NCI-H1048 (cell line): ENCODE data around the gene GPR137.

Source experiments
- DNase-seq: peaks from one replicate; lab custom pipeline; 2025; lab: John Stamatoyannopoulos, UW

The GPR137 gene

DNA sequence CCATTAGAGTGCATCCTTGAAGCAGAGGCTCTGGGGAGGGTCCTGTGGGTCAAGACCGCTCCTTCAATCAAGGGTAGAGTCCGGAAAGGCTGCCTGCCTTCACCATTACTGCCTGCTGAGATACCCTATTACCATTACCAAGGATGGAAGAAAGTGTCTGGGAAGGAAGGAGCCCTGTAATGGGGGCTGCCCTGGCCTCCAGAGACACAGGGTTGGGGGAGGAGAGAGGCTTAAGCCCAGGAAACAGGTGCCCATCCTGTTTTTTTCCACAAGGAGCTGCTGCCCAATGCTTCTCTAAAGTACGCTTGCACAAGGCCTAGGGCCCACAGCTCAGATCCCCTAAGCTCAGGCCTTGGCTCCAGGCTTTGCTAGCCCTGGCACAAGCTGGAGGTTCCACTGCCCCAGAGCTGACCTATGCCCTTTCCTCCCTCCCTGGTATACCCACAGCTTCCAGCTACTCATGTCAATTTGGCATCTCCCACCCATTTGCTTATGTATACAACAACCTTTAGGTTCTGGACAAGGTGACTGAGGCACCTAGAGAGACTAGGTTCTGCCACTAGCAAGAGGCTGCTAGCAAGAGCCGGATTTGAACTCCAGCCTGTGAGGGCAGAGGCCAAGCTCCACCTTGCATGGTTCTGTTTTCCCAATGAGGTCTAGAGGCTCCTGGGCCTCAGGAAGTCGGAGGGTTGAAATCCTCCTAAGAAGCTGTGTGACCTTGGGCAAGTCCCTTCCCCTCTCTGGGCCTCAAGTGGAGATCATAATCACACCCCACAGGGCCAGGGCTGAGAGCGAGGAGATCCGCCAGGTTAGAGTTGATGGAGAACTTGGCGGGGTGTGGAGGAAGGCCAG, 35.9 kb upstream of the GPR137 start:
- DNase-seq: no peak

DNA sequence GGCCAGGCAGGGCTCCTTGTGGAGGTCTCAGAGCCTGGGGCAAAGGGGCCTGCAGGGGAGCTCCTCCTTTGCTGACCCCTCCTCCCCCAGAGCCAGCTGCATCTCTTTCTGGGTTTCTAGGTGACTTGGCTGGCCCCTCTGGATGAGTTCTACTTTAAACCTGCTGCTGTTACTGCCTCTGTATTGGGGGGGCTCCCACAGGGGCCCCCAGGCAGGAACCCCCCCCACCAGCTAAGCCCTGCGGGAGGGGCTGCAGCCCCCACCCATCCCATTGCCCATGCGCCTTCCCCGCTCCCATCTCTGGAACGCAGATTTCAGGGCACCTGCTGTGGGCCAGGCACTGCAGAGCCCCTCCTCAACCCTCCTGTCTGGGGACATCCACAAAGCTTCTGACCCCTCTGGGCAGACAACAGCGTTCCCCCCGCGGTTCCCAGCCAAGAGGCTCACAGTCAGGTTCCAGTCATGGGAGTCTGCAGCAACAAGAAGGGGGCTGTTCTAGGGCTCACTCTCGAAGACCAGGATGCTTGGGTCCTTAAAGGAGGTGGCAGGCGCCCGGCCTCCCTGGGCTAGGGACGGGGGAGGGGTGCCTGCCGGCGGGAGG, 35.1 kb upstream of the GPR137 start:
- DNase-seq: no peak

DNA sequence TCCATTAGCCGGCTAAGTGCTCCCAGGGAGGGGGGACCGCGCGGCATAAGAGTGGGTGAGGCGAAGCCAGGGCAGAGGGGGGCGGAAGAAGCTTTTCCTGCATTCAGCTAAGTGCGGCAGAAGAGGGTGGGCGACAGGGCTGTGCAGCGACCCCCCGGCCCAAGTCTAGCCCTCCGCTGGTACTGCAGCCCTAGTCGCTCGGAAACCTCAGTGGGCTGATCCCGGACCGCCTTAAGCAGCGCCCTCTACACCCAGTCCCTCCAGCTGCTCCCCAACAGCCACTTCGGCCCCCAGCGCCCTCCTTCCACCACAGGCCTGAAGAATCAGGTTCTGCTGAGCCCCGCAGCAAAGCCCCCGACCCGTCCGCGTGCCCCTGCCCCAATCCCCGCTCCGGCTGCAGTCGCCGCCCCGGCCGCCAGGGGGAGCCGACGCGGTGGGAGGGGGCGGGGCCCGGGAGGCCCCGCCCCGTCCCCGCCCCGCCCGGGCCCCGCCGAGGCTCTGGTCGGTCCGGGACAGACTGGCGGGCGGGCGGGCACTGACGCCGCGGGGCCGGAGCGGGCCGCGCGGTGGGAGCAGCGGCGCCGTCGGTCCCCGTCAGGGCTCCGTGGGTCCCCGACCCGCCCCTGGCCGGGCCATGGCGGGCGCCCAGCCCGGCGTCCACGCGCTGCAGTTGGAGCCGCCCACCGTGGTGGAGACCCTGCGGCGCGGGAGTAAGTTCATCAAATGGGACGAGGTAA, 34.5 kb upstream of the GPR137 start, which contains the start of gene PLCB3:
Gene PLCB3, plus strand, starts transcription at position 515 of the 737 bp plus-strand sequence. Its CDS starts 120 bp downstream, at position 635.
- DNase-seq: no peak

DNA sequence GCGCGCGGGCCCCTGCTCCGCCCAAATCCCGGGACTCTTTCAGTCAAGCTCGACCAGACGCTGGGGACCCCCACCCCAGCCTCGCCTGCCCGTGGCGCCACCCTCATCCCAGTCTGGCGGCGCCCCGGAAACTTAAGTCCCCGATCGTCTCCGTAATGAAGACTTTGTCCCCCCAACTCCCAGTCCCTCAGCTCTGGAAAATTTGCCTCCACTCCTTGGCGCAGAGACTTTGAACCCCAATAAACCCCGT, 34.0 kb upstream of the GPR137 start:
- DNase-seq: no peak

DNA sequence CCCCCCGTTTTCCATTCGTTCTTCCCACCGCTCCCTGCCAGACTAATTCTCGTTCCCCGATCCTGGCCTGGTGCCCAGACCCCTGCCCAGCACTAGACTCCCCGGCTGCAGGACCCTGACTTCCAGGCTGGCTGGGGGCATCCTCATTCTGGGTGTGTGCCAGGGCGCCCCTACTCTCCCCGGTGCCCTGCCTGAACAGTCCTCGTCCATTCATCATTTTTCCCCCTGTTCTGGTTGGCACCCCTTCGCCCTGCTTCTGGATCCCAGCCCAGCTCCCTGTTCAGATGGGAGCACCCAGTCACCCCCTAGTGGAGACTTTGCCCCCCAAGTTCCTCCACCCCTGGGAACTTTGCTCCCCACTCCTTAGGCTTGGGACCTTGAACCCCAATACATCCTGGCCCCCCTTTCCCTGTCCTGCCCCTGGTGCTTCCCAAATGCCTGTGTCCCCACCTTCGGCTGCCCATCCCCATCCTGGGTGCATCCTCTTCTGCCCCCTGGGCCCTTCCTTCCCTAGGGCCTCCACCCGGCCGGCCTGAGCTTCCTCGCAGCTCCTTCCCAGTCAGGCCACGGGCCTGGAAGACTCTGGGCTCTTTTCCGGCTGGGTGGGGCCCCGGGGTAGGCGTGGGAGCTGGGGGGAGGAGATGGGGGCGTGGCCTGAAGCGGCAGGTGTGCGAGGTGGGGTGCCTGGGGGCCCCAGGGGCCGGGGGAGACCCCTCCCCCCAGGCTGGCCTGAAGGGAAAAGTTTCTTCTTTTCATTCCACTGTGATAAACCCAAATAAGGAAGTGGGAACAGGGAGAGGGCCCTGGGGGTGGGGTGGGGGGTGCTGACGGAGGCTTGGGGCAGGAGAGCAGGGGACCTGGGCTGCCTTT, 33.4 kb upstream of the GPR137 start:
- DNase-seq: no peak

DNA sequence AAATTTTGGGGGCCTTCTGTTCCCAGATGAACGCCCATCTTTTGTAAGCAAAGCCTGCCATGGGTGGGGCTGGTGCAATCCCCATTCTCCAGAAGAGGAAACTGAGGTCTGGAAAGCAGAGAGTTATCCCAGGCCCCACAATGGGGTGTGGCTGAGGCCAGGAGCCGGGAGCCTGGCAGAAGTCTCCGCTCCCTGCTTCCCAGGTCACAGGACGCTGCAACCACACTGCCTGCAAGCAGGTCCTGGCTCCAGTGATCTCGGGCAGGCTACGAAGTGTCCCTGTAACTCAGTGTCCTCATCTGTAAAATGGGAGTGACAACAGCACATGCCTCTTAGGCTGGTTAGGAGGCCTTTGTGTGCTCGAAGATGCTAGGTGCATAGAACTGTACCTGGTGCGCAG, 32.6 kb upstream of the GPR137 start:
- DNase-seq: no peak

DNA sequence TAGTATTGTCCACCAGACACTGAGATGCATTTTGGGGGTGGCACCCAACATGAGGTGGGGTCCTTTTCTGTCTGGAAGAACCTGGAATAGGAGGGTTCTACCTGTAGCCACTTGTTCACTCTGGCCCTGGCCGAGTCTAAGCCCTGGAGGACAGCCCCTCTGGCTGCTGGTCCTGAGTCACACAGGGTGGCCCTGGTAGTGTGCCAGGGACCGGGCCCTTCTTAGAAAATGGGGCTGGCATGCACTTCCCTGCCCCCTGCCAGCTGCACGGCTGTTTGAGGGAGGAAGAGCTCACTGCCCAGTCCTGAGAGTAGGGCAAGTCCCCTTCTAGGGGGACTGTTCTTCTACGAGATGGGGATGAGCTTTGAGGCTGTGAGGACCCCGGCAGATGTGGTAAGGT, 32.2 kb upstream of the GPR137 start:
- DNase-seq: no peak

DNA sequence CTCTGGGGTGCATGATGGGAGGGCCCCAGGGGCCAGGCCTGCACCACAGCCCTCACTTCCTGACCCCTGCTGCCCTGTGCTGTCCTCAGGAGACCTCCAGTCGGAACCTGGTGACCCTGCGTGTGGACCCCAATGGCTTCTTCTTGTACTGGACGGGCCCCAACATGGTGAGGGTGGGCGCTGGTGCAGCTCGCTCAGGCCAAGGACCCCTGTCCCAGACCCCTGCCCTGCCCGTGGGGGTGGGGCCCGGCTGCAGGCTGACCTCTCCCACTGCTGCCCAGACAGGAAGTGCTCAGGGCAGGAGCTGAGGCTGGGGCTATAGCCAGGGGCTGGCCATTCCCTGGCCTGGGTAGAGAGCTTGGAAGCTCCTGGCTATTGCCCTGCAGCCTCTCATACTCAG, 31.3 kb upstream of the GPR137 start:
- no peak for DNase-seq

DNA sequence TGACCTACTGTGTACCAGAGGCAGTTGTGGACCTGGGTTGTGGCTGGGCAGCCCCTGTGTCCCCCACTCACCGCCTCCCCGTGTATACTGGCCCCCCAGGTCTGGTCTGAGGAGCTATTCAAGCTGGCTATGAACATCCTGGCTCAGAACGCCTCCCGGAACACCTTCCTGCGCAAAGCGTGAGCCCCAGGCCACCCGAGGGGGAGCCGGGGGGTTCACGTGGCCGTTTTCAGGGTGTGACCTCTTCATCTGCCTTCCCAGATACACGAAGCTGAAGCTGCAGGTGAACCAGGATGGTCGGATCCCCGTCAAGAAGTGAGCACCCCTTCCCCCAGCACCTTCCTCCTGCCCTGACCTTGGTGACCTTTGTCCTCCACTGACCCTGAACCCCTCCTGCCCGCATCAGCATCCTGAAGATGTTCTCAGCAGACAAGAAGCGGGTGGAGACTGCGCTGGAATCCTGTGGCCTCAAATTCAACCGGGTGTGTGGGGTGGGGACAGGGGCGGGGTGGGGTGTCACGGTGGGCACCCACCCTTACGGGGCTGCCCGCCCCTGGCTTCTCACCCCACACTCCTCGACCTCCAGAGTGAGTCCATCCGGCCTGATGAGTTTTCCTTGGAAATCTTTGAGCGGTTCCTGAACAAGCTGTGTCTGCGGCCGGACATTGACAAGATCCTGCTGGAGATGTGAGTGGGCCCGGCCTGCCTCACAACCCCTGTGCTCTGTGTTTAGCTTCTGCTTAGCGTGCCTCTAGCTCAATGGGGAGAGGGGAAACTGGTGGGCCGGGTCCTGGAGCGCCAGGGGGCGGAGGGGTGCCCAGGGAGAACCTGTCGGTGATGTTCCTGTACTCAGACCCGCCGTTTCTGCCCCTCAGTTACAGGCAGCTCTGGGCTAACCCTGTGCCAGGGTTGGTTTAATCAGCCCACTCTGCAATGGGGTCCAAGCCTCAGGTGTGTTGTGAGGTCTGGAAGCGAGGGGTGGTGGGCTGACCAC, 30.2 kb upstream of the GPR137 start:
- no peak for DNase-seq

DNA sequence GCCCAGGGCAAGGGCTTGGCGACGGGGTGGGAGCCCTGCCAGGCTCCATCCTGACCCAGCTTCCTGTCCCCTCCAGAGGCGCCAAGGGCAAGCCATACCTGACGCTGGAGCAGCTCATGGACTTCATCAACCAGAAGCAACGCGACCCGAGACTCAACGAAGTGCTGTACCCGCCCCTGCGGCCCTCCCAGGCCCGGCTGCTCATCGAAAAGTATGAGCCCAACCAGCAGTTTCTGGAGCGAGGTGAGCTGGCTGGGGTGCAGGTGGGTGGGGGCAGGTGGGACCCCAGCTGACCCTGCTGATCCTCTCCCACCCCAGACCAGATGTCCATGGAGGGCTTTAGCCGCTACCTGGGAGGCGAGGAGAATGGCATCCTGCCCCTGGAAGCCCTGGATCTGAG, 29.3 kb upstream of the GPR137 start:
- no peak for DNase-seq

DNA sequence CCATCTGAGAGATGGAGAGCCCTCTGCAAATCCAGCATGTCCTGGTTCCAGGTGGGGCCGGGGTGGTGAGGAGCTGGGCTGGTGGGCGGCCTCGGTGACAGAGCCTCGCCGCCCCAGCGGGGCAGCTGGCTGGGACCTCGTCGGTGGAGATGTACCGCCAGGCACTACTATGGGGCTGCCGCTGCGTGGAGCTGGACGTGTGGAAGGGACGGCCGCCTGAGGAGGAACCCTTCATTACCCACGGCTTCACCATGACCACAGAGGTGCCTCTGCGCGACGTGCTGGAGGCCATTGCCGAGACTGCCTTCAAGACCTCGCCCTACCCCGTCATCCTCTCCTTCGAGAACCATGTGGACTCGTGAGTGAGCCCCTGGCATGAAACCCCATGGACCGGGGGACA, 27.3 kb upstream of the GPR137 start:
- no peak for DNase-seq

DNA sequence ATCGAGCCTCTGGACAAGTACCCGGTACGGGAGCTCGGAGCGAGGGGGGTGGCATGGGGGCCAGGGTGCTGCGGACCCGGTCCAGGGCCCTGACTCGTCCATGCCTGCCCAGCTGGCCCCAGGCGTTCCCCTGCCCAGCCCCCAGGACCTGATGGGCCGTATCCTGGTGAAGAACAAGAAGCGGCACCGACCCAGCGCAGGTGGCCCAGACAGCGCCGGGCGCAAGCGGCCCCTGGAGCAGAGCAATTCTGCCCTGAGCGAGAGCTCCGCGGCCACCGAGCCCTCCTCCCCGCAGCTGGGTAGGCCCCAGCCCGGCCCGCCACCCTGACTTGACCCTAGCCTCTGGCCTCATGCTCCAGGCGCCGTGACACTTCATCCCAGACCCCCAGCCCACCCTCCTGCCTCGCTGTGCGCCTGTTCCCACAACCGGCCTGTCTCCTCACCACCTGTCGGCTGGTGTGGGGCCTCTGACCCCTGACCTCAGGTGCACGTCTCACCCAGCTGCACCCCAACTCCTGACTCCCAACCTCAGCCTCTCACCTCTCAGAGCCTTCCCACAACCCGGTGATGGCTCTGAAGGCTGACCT, 26.6 kb upstream of the GPR137 start:
- no peak for DNase-seq

DNA sequence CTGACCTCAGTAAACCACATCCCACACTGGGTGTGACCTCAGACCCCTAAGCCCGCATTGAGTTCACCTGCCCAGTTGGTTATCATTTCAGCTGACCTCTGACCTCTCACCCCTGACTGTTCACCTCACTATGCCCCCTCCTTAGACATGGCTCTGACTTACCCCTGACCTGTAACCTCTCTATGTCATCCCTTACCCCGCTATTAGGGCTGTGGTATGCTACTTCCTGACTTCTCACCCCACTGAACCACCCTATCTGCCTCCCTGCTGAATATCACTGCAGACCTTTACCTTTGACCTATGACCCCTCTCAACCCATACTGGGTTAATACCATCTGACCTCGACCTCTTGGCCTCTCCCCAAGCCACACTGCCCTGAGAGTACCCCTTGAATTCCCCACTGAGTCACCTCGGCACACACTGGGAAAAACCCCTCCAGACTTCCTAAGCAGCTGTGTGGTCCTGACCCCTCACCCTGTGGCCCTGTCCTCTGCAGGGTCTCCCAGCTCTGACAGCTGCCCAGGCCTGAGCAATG, 26.0 kb upstream of the GPR137 start:
- DNase-seq: no peak

DNA sequence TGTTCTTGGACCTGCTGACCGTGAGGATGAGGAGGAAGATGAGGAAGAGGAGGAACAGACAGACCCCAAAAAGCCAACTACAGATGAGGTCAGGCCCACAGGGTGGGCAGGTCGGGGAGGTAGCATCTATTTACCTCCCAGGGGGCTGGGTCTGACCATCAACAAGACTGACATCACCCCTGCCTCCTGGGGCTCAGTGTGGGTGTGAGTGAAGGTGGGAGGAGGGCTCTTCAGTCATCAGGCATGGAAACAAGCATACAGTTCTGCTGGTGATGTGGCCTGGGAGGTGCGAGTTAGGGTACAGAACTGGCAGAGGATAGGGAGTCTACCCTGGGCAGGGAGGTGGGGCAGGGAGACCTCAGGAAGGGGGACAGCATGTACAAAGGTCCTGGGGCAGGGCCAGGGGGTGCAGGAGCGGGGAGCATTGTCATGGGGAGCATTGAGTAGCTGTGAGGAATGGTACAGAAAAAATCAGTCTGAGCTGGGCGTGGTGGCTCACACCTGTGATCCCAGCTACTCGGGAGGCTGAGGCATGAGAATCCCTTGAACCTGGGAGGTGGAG, 25.4 kb upstream of the GPR137 start:
- DNase-seq: no peak

DNA sequence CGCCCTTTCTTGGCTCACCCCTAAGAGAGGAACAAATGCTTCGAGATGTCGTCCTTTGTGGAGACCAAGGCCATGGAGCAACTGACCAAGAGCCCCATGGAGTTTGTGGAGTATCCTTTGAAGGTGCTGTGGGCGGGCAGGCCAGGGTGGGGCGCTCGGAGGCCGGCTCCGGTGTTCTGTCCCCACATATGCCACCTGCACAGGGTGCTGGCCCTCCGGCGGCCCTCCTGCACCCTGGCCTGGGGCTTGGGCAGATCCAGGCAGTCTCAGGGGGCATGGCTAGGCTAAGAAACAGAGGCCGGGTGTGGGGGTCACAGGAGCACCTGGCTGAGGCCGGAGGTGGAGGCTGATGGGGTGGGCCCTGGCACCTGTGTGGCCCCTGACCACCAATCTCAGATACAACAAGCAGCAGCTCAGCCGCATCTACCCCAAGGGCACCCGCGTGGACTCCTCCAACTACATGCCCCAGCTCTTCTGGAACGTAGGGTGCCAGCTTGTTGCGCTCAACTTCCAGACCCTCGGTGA, 24.0 kb upstream of the GPR137 start:
- DNase-seq: no peak

DNA sequence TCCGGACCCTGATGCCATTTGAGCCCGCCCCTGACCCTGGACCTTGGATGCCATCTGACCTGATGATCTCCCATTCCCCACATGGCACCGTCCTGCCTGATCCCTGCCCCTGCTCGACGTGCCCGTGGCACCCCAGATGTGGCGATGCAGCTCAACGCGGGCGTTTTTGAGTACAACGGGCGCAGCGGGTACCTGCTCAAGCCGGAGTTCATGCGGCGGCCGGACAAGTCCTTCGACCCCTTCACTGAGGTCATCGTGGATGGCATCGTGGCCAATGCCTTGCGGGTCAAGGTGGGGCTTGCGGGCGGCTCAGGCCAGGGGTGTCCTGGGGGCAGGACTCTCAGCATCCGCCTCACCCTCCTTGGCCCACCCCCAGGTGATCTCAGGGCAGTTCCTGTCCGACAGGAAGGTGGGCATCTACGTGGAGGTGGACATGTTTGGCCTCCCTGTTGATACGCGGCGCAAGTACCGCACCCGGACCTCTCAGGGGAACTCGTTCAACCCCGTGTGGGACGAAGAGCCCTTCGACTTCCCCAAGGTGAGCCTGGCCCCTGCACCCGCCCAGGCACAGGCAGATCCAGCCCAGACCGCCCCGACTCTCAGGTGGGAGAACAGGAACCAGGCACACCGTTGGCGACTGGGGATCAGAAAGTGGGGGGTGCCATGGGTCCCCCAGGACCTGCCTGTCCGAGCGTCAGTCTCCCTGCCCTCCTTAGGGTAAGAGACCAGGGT, 23.2 kb upstream of the GPR137 start:
- no peak for DNase-seq

DNA sequence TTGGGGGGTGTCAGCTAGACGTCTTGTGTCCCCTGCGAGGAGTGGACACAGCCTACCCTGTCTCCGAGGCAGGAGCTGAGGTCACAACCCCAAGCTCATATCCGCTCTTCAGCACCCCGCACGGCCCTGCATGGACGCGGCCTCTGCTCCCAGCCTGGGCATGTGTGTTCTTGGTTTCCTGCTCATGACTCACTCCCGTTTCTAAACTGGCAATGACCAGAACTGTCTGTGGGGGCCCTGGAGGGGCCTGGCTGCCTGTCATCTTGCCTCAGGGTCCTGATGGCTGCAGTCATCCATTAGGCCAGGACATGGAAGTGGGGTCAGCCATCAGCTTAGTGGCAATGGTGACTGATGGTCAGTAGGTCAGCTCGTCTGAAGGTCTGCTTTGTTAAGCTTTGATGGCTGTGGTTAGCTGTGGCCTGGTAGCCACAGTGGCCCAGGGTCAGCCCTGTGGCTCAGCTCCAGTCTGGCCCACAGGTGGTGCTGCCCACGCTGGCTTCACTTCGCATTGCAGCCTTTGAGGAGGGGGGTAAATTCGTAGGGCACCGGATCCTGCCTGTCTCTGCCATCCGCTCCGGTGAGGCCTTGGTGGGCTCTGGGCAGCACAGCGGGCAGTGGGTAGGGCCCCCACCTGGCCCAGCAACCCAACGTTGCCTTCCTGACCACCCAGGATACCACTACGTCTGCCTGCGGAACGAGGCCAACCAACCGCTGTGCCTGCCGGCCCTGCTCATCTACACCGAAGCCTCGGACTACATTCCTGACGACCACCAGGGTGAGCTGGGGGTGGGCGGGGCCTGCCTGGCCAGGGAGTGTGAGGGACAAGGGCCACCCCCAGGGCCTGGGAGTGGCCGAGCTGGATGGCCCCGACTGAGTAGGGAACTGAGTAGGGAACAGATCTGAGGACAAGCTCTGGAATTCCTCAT, 22.4 kb upstream of the GPR137 start:
- DNase-seq: no peak

DNA sequence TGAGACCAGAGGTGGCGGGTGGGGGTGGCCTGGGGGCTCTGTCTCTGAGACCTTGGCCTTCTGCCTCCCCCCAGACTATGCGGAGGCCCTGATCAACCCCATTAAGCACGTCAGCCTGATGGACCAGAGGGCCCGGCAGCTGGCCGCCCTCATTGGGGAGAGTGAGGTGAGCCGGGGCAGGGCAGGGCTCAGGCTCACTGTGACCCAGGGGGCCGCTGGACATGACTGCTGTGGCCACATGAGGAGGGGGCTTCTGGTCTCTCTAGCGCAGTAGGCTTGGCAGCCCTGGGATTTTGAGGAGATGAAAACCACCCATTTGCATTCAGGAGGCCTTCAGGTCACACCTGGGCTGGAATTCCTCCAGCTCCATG, 21.7 kb upstream of the GPR137 start:
- DNase-seq: no peak
